NCI-H2171 (cell line): ENCODE measurements around the gene RAB30.

Experiments used
- DNase-seq: peaks from one replicate; lab custom pipeline; 2025; lab: John Stamatoyannopoulos, UW

Gene RAB30

GRCh38 chr11:83071567-83072349 lies at the start of gene RAB30:
TSS of gene RAB30 (minus strand) at chr11:83071897. CDS start at chr11:82997316, 74,581 bp downstream.
- peak; percentile 88 for DNase-seq

GRCh38 chr11:83120327-83120726 lies 48.6 kb upstream of the RAB30 start:
- no peak for DNase-seq

- no peak for DNase-seq
These were observed 47.5 kb upstream of the RAB30 start for GRCh38 chr11:83119216-83119615.

GRCh38 chr11:83118814-83119213 lies 47.1 kb upstream of the RAB30 start:
- DNase-seq, result no peak

- no peak for DNase-seq
These were observed 44.4 kb upstream of the RAB30 start for GRCh38 chr11:83116015-83116641.

GRCh38 chr11:83115551-83115950 lies 43.9 kb upstream of the RAB30 start:
- DNase-seq, result no peak

GRCh38 chr11:83115026-83115425 lies 43.3 kb upstream of the RAB30 start:
- no peak for DNase-seq

GRCh38 chr11:83112886-83113285 lies 41.2 kb upstream of the RAB30 start:
- no peak for DNase-seq

- no peak for DNase-seq
These were observed 33.5 kb upstream of the RAB30 start for GRCh38 chr11:83105168-83105567.

GRCh38 chr11:83102834-83103233 lies 31.1 kb upstream of the RAB30 start:
- DNase-seq, result no peak

GRCh38 chr11:83097429-83098075 lies 25.9 kb upstream of the RAB30 start:
- no peak for DNase-seq

GRCh38 chr11:83093634-83094033 lies 21.9 kb upstream of the RAB30 start:
- no peak for DNase-seq

GRCh38 chr11:83092488-83093384 lies 21.0 kb upstream of the RAB30 start:
- no peak for DNase-seq

- no peak for DNase-seq
These were observed 17.3 kb upstream of the RAB30 start for GRCh38 chr11:83088965-83089364.

GRCh38 chr11:83087035-83087434 lies 15.3 kb upstream of the RAB30 start:
- DNase-seq, result no peak

GRCh38 chr11:83079820-83080219 lies 8.1 kb upstream of the RAB30 start:
- DNase-seq, result no peak

- DNase-seq, result no peak
These were observed 6.6 kb upstream of the RAB30 start for GRCh38 chr11:83078269-83078668.

GRCh38 chr11:83073884-83074283 lies 2.2 kb upstream of the RAB30 start:
- no peak for DNase-seq

- DNase-seq, result no peak
These were observed 1.6 kb upstream of the RAB30 start for GRCh38 chr11:83073258-83073657.

GRCh38 chr11:83072350-83073242 lies 899 bp upstream of the RAB30 start:
- no peak for DNase-seq
